ENCODE data around the gene ADGRD2. TPM values are rescaled to one million over a fixed set of nuclear protein-coding genes. Genes with fewer than 3 reads are reported as not detected.

The ADGRD2 gene
- total RNA-seq, 4 donors from 2014 or later: not detected

- 88 to 92% methylated on average over 3 of the region's 3 CpGs for WGBS, 2 donors
- no peak for TF ChIP-seq POLR2A (IDR thresholded peaks at IDR 0.05)
- TF ChIP-seq CTCF (IDR thresholded peaks at IDR 0.05): no peak
- no peaks in the 10 kb centered on the region for H3K9me3 ChIP-seq
- H3K4me1 ChIP-seq: no peaks in the 10 kb centered on the region
- H3K27me3 ChIP-seq: no peaks in the 10 kb centered on the region
- no peak overlapping the region for H3K4me3 ChIP-seq (replicated peaks in 1 of 3)
- intact Hi-C loops (cut with DNase I): no loop called here
- DNase-seq: no peak
- H3K27ac ChIP-seq: no peak overlapping the region
- H3K36me3 ChIP-seq: peaks cover 0 to 5% of the 10 kb centered on the region in 2 donors
These were observed 77.5 kb downstream of the ADGRD2 start for GRCh38 chr9:124527781-124528180.

Other genes starting within 250 kb of the ADGRD2 start
- gene NEK6, start 192.5 kb upstream of the ADGRD2 start, total RNA-seq: 10 to 100 TPM; 10.7 to 12.8 (median 11.0) TPM
- gene PSMB7, start 35.0 kb upstream of the ADGRD2 start, total RNA-seq: 100 to 1,000 TPM in 3 of 4 donors, 10 to 100 TPM in 1; 84.3 to 178 (median 135) TPM
- under 1 TPM in 1 of 4 donors, not detected in 3; 0.40 TPM for gene NR5A1, start 56.9 kb downstream of the ADGRD2 start, total RNA-seq

Data from thyroid gland (tissue), 4 donors.